ENCODE data around the gene FRS2.
"Not testable (repeated sequence)": the region's sequence is repeated elsewhere in the genome, so short reads cannot be mapped to it uniquely, and the experiment has no call there.

FRS2 gene, protein sequence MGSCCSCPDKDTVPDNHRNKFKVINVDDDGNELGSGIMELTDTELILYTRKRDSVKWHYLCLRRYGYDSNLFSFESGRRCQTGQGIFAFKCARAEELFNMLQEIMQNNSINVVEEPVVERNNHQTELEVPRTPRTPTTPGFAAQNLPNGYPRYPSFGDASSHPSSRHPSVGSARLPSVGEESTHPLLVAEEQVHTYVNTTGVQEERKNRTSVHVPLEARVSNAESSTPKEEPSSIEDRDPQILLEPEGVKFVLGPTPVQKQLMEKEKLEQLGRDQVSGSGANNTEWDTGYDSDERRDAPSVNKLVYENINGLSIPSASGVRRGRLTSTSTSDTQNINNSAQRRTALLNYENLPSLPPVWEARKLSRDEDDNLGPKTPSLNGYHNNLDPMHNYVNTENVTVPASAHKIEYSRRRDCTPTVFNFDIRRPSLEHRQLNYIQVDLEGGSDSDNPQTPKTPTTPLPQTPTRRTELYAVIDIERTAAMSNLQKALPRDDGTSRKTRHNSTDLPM

DNA sequence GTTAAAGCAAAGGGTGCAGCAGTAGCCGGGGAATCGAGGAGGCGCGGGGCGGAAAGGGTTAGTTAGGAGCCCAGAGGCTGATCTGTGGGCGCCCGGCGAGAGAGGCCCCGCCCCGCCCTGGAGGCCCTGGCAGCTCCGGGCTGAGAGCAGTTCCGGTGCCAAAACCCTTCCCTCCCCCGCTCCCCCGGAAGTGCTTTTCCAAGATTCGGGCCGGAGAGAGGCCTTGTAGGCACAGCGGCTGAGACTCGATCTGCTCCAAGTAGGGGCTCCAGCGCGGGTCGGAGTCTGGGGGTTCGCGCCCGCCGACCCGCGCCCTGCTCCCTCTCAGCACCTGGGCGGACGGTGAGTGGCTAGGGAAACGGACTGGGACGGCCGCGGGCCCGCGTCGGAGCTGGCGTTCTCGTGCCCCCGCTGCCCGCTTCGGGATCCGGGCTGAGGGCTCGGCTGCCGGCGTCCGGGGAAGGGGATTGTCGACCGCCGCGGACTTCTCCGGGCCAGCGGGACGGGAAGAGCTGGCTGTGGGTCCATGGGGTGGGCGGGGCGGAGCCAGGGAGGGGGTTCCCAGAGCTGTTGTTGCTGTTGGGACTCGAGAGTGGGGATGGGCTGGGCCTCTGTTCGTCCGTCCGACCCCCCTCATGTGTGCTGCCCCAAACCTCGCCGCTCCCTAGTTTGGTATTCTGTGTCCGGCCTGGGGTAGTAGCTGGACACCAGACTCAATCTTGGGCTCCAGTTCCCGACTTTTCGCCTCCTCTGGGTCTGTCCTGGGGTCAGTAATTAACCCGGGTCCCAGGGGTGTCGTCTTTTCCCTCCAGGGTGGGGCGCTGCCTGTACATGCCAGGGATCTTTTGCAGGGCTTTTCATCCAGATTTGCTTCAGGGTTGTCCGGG lies at the start of gene FRS2:
TSS of gene FRS2 (plus strand) at position 200 of the 887 bp plus-strand sequence. CDS start 98,643 bp downstream, outside the sequence.
- DNase-seq = peak; percentile 89

DNA sequence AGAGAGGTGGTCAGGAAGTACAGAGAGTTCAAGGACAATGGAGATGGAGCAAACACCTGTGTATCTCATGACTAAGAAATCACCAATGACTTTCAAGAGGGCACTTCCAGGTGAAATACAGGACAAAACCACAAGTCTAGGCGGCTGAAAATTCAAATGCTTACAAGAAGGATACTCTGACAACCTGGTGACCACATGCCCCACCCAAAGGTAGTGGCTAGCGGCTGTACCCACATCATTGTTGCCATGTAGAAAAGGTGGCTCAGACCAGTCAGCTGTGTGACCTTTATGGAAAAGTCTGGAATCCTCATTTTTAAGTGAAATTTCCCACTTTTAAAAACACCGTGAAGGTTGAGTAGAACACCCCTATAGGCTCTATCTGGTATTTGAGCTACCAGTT lies 48.6 kb upstream of the FRS2 start:
- DNase-seq = no peak

DNA sequence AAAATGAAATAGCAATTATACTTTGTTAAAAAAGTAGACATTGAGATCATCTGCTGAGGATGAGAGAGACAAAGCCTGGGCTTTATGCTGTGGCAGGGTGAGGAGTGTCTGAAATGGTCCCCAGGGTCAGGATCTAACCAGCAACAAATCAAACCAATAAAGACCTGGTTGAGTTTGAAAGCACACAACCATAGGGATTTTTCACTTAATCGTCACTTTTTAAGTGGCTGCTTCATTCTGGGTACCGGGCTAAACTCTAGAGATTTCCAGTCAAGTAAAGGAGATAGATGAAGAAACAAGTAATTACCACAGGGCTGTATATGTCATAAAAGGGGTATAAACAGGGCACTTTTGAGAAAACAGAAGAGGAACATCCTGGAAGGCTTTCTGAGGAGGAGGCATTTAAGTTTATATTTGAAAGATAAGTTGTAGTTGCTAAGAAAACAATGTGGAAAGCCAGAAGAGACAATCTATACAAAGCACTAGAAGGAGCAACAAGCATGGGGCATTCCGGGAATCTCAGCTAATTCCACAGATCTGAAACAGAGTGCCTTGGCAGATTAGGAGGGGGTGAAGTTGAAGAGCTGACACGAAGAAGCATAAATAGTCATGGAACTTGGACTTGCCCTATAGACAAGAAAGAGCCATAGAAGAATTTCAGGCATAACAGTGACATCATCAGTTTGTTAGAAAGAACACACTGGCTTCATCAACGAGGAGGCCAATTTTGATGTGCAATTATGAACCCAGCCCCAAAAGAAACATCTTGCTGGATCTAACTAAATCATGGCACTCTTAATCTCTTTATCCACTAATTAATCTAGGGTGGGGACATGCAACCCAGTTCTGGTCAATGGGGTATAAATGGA lies 46.9 kb upstream of the FRS2 start:
- no peak for DNase-seq

DNA sequence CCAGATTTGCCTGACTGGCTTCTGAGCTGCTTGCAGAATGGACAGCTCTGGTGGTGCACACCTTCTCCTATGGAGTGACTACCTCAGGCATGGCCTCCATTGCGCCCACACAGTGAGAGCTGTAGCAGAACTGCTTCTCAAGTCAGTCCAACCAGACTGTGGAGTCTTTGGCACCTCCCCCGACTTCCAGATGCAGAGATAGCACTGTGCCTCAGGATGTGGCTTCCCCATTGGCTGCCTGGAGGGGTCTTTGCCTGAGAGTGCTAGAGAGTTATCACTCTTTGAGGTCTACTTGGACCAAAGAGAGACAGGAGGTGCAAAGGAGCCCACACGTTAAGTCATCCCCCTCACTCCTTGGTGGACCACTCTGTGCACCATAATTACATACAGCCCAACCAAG lies 44.8 kb upstream of the FRS2 start:
- DNase-seq = no peak

DNA sequence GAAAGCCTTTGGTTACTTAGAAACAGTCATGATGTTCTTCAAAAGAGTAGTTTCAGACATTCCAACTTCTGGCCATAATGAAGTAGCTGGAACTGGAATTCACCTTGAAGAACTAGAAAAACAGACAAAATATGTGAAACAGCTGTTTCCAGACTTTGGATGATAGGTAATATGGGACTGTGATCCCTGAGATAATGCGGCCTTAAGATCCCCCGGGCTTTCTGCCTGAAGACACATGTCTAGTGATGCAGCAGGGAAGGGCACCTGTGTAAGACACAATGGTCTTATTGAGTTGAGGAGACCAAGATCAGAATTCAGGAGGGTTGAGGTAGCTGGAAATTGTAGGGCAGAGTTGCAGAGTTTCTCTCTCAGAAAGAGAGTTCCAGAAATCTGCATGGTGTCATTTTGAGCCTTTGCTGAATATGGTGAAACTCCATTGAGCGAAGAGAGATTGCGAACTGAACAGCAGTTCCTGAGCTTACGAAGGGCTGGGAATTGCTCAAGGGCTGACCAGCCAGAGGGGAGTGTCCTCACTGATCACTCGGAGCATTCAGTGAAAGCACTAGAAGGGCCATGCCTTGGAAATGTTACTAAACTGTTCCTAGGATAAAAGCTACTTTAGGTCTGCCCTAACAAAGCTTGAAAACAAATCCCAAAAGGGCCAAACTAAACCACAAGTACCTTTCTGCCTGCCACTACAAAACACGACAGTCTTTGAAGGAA lies 41.7 kb upstream of the FRS2 start:
- no peak for DNase-seq

DNA sequence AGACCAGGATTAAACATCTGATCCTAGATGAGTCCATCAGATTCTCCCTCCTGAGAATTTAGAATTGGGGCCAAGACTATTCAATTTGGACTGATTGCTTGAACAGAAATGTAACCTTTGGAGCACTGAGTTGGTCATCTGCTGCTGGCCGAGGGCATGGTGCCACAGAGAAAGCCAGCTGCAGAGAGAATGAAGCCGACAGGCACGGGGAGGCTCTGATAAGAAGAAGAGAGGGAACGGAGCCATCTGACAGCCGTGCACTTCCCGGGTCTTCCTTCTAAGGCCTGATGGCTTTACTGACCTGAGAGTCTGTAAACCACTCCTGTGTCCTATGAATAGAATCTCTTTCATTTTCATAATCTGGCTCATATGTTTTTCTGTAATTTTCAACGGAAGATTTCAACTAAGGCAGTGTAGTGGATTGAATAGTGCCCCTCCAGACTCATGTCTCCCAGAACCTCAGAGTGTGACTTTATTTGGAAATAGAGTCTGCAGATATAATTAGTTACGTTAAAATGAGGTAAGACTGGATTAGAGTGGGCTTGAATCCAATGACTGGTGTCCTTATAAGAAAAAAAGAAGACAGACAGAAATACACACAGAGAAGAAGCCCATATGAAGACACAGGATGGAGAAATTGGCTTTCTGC lies 39.1 kb upstream of the FRS2 start:
- no peak for DNase-seq

DNA sequence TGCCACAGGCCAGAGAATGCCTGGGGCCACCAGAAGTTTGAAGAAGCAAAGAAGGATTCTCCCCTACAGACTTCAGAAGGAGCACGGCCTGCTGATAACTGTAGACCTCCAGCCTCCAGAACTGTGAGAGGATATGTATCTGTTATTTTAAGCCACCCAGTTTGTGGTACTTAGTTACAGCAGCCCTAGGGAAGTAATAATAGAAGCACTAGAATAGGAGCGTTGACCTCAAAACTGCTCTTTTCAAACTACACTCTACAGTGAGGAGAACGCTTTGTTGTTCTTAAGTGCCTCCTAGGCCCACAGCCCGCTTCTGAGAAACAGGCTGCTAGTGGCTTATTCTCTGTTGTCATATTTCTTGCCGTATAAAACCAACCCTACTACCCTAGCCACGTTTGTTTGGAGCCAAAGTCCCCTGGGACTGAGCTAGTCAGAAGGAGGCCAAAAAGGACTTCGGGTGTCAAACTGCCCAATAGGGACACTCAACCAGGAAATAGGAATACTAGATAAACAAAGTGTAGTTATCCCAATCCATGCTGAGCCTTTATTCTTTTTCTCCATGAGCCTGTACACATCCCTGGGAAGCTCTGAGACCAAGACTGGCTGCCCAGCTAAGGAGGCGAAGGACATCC lies 38.5 kb upstream of the FRS2 start:
- no peak for DNase-seq

DNA sequence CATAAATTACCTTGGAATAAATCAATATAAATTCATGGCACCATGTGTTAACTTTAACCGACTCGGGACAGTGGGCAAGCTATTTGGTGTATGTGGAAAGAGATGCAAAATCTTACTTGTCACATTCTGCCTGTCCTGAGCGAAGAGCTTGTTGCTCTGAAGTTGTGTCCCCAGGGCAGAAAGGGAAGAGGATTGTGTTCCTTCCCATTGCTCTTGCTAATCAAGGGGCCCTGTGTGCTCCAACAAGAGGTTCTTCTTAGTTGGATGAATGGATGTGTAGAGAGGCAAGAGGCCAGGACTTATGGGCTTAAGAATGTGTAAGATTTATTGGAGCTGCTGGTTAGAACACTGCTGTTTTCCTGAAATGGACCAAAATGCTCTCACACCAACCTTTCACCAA lies 36.5 kb upstream of the FRS2 start:
- DNase-seq = no peak

DNA sequence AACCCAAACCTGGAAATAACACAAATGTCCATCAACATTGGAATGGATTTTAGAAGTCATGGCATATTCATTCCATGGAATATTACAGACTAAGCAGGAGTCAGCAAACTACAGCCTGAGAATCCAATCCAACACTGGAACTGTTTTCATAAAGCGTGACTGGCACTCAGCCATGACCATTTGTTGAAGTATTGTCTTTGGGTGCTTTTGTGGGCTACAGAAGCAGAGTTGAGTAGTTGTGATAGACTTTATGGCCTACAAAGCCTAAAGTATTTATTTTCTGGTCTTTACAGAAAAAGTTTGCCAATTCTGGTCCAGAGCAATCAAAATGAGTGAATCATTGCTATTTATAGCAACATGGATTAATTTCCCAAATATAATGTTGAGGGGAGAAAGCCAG lies 34.5 kb upstream of the FRS2 start:
- DNase-seq = no peak

DNA sequence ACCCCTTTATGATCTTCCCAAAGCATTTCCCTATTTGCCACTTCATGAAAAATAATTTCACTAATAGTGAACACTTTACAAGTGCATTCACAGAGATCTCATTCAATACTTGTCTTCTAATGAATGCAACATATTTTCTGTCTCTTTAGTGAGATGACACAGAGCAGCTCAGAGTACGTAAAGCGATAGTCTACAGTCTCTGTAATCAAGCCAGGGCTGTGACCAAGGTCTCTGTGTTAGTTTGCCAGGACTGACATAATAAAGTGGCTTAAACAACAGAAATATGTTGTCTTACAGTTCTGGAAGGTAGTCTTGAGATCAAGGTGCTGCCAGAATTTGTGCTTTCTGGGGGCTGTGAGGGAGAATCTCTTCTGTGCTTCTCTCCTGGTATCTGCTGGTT lies 33.1 kb upstream of the FRS2 start:
- DNase-seq = no peak

DNA sequence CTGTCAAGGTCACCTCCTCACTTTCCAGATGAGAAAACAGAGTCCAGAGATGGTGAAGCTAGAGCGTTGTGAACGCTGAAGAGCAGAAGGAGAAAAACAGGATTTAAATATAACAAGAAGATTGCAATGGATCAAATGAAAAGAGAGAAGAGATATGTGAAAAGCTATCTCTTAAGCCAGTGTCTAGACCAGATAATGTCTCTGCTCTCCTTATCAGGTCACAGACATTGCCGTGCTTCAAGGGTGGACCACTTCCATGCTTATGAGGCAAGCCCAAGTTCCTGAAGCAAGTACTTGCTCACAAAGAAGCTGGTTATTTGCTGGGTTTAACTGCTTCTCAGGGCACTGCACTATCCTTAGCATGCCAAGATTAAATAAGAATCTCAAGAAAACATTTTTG lies 31.6 kb upstream of the FRS2 start:
- DNase-seq = no peak

DNA sequence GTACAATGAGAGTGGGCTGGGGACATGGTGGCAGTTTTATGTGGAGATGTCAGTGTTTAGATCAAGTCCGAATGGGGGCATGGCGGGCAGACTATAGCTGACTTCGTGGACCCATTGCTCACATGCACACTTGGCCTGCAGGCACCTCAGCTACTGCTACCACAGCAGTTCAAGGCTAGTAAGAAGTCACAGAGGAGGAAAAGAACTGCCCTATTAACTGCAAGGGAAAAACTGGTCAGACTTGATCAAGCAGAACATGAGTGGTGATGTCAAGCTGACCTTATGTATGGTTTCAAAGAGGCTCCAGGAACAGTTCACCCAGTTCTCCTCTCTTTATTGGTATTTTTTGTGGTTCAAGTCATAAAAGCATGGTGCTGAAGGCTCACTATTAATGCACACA lies 30.2 kb upstream of the FRS2 start:
- no peak for DNase-seq

DNA sequence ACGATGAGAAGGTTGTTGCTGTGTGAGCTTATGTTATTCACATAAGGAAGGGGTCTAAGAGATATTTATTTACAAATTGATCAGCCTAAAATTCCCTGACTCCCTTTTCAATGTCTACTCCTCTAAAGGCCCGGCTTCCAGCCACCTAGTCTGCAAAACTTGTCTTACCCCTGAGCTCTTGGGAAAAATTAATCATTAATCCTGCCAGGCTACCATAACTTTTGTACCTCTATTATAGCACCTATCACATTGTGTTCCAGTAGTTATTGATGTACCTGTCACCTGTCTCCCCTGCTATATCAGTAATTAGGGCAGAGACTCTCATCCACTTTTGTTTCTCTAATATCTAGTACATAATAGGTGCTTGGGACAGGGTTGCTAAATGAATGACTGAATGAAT lies 29.3 kb upstream of the FRS2 start:
- DNase-seq = no peak

DNA sequence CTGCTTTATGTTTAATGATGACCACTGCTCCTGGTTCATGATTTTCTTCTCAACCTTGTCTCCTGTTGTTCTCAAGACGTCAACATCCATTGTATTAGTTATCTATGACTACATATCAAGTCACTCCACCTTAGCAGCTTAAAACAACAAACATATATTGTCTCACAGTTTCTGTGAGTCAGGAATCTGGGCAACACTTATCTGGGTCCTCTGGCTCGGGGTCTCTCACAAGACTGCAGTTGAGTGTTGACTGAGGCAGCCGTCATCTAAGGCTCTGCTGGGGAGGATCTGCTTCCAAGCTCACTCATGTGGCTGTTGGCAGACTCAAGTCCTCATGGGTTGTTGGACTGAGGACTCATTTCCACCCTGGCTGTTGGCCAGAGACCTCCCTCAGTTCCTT lies 27.3 kb upstream of the FRS2 start:
- DNase-seq = no peak

DNA sequence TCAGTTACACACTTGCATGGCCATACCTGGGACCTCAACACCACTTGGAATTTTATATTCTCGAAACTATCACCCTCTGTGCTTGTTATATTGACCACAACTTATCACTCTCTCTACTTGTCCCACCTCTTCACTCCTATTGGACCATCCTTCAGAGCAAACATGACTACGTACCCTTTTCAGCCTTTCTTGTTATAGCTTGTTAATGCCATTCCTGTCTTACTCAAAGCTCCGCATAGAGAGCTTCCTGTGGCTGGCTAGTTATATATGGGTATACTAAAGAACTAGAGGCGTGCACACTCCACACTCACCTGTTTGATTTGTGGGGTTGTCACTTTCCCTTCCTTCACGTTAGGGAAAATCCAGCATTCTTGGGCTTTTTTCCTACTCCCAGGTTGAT lies 26.3 kb upstream of the FRS2 start:
- no peak for DNase-seq

DNA sequence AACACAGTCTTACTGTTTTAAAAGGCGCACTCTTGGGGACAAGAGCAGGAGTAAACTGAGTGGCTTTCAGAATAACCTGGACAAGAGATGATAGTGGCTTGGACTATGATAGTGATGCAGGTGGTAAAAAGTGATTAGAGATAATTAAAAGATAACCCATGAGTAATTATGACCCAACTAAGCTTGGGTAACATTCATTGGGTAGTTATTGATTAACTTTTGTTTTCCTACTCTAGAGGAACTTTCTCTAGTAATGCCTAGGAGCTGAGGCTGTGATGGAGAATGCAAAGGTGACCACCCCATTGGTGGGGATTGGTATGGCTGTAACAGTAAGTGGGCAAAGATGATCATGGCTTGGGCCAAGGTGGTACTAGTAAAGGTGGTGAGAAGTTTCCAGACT lies 22.3 kb upstream of the FRS2 start:
- no peak for DNase-seq

DNA sequence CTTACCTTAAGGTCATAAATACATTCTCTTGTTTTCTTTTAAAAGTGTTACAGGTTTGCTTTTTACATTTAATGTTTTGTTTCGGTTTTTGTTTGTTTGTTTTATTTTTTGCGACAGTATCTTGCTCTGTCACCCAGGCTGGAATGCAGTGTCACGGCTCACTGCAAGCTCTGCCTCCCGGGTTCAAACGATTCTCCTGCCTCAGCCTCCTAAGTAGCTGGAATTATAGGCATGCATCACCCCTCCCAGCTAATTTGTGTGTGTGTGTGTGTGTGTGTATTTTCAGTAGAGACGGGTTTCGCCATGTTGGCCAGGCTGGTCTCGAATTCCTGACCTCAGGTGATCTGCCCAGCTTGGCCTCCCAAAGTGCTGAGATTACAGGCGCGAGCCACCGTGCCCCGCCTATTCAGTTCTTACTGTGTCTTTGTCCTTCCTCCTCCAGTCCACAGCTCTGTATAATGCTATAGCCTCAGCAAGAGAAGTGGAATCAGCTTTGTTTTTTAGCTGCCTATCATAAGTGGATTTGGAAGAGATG lies 17.5 kb upstream of the FRS2 start:
- not testable (repeated sequence) for DNase-seq

DNA sequence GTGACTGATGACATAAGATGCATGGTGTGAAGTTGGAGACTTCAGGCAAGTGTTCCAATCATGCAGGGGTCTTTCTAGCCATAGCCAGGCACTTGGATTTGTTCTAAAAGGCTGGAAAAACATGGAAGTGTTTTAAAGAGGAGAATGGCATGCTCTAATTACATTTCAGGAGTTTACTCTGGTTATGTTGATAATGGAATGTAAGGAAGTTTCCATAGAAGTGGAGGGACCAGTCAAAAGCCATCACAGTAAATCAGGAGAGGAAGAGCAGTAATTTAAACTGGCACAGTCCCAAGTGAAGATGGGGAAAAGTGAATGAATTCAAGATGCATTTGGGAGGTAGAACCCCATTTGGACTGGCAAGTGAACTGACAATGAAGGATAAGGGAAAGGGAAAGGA lies 13.9 kb upstream of the FRS2 start:
- no peak for DNase-seq

DNA sequence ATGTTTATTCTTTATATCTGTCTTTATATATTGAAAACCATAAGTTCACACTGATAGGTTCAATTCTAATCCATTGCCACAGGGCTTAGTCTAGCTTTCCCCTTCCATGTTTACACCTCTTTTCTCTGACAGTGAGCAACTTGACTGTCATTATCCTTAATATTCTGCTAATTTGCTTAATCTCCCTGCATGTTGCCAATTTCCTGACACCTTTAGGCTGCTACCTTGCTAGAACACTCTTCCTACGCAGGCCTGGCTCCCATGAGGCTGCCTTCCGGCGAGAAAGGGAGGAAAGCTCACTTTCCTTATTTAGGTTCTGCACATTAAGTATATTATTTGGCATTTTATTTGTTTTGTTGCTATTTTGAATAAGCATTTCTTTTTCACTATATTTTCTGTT lies 12.8 kb upstream of the FRS2 start:
- DNase-seq = no peak

DNA sequence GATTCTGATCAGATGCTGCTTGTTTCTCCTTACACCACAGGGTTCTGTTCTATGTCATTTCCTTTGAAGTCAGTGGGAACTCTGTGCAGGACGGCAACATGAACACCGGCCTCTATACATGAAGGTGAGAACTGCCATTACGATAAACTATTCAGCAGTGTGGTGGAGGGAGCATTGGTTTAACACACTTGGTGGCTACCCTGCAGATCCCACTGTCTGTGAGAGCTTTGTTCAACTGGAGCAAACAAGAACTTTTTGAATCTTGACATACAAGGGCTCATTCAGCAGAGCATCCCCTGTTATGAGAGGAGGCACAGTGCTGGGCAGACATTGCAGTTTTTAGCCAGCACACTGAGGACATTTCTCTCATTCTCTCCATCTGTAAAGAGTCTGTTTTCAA lies 10.7 kb upstream of the FRS2 start:
- DNase-seq = no peak

DNA sequence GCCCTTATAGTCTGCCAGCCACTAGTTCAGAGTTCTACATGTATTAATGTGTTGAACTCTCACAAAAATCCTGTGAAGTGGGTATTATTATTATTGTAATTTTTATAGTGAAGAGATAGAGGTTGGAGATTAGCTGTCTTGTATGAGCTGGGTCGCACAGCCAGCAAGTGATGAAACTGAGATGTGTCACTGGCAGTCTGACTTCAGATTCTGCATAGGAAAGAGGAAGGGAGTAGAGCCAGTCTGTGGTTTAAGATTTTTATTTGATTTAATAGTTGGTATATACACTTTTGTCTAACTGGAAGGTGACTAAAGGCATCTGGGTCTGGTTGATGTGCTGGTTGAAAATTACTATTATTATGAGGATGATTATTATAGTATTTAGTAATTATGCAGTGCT lies 5.8 kb upstream of the FRS2 start:
- no peak for DNase-seq

All from CD4-positive, alpha-beta T cell treated with Interleukin-6 for 4 hours (primary cell).